Naive thymus-derived CD8-positive, alpha-beta T cell (primary cell): ENCODE data around the gene COMMD6. TPM values are rescaled to one million over a fixed set of nuclear protein-coding genes. Genes with fewer than 3 reads are reported as not detected.

Source experiments
- ATAC-seq, 2 donors: fragments of 150-1000 bp; cut with Tn5 transposase in 1 of 2; sonication (Bioruptor Pico), chemical (Tn5 transposase) in 1 of 2; 1 replicate in 1 of 2; 2 replicates in 1 of 2; pipeline ENCODE4 v1.10.0; 2021; ENCODE audit warnings: mild to moderate bottlenecking in 2 of 2, moderate library complexity in 2 of 2
- POLR2A ChIA-PET: fragments of 350-600 bp; sonication (Branson Sonifier 250); formaldehyde crosslinking; loops from one replicate; lab custom pipeline; 2021; ENCODE audit warnings: antibody characterized with exemption; lab: Charles Lee
- DNase-seq, 10 donors: peaks; one replicate each; pipeline versions ENCODE4 v3.0.0 to v3.0.0-alpha.2; 2020 to 2022
- H3K27ac Mint-ChIP-seq, 10 donors: one replicate each; pipeline ENCODE4 v1.8.0; 2020 to 2022; ENCODE audit warnings: mild to moderate bottlenecking in 10 of 10, mixed read lengths in 10 of 10, moderate library complexity in 4 of 10, inconsistent platforms in 1 of 10
- H3K27me3 Mint-ChIP-seq, 5 donors: one replicate each; pipeline ENCODE4 v1.8.0; 2021 to 2022; ENCODE audit warnings: mixed read lengths in 5 of 5
- H3K36me3 Mint-ChIP-seq, 3 donors: one replicate each; pipeline ENCODE4 v1.8.0; 2020 to 2022; ENCODE audit warnings: mixed read lengths in 3 of 3, mild to moderate bottlenecking in 2 of 3, inconsistent platforms in 1 of 3
- H3K4me1 Mint-ChIP-seq, 4 donors: one replicate each; pipeline ENCODE4 v1.8.0; 2021 to 2022; ENCODE audit warnings: mixed read lengths in 4 of 4
- H3K4me3 Mint-ChIP-seq, 10 donors: one replicate each; pipeline ENCODE4 v1.8.0; 2020 to 2022; ENCODE audit warnings: mild to moderate bottlenecking in 10 of 10, mixed read lengths in 10 of 10, moderate library complexity in 6 of 10, inconsistent platforms in 1 of 10
- H3K9me3 Mint-ChIP-seq, 9 donors: one replicate each; pipeline ENCODE4 v1.8.0; 2020 to 2022; ENCODE audit warnings: mixed read lengths in 9 of 9, mild to moderate bottlenecking in 3 of 9, inconsistent platforms in 1 of 9, moderate library complexity in 1 of 9
- polyA plus RNA-seq, 3 donors: library from polyadenylated mRNA; unstranded; fragments of 300-500 nt; fragmentation: Illumina TruSeq; gene quantifications; one replicate each; pipeline ENCODE4 v1.2.3, GENCODE V29; 2021
- total RNA-seq, 8 experiments: library from RNA in 2 of 8; stranded (reverse) in 2 of 8; gene quantifications; one replicate each; pipeline ENCODE4 v1.2.3 and lab custom pipeline; 2021 to 2026

The COMMD6 gene
- total RNA-seq (100 to 1,000 TPM; 231 to 232 TPM), polyA plus RNA-seq (100 to 1,000 TPM; 627 to 838 (median 724) TPM), total RNA-seq (lab: John Stamatoyannopoulos, UW) (43.4 to 82.4 (median 62.8) reads per million in 6 experiments)

GRCh38 chr13:75537401-75538365, at the start of gene COMMD6:
Gene COMMD6 (minus strand): TSS chr13:75537841. CDS start chr13:75537805, 36 bp downstream.
- DNase-seq (peak; percentile 39 to 80 (median 60)), ATAC-seq (peak; percentile 92 to 93)
- POLR2A ChIA-PET: interaction anchor here (0.8 to 1.8 kb wide), 5 partner anchors 8 to 211 kb away, joined by 3 to 10 read pairs (median 3); partner anchors contain the start of gene UCHL3
- Mint-ChIP-seq H3K9me3 (no peaks in the 10 kb centered on the region), H3K27me3 (no peaks in the 10 kb centered on the region), H3K36me3 (peaks cover 0 to 18% (median 4%) of the 10 kb centered on the region in 3 donors), H3K4me1 (peaks cover 13 to 49% (median 43%) of the 10 kb centered on the region in 4 donors), H3K27ac (peak within 1 kb of the TSS; percentile 79 to 98 (median 95)), H3K4me3 (peak within 1 kb of the TSS; percentile 91 to 99 (median 98))

DNA sequence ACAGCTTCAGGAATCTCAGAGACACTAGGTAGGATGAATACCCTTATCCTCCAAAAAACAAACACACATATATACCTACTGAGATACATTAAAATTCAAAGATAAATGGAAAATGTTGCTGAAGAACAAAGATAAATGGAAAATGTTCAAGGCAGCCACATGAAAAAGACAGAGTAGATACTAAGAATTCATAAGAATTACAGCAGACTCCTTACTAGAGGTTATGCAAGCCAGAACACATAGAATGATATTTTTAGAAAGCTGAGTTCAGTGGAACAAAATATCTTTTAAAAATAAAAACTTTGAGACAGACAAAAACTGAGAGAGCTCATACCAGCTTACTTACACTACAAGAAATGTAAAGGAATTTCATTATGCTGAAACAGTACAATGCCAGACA, 47.5 kb upstream of the COMMD6 start:
- POLR2A ChIA-PET: no interaction called here
- peaks cover 8 to 22% (median 14%) of the 10 kb centered on the region in 9 donors for H3K9me3 Mint-ChIP-seq
- peaks cover 0 to 10% (median 6%) of the 10 kb centered on the region in 4 donors for H3K4me1 Mint-ChIP-seq
- peaks cover 21 to 68% (median 54%) of the 10 kb centered on the region in 3 donors for H3K36me3 Mint-ChIP-seq
- no peaks in the 10 kb centered on the region for H3K27me3 Mint-ChIP-seq
- ATAC-seq: no peak
- H3K27ac Mint-ChIP-seq: no peak overlapping the region
- no peak overlapping the region for H3K4me3 Mint-ChIP-seq
- no peak for DNase-seq

- POLR2A ChIA-PET: no interaction called here
- Mint-ChIP-seq H3K27me3 (no peaks in the 10 kb centered on the region), H3K9me3 (peaks cover 8 to 21% (median 14%) of the 10 kb centered on the region in 9 donors), H3K27ac (no peak overlapping the region), H3K4me3 (no peak overlapping the region), H3K36me3 (peaks cover 19 to 66% (median 42%) of the 10 kb centered on the region in 3 donors), H3K4me1 (peaks cover 0 to 8% (median 6%) of the 10 kb centered on the region in 4 donors)
- DNase-seq (no peak), ATAC-seq (no peak)
Observed at GRCh38 chr13:75583091-75583490, 45.5 kb upstream of the COMMD6 start.

- H3K27me3 Mint-ChIP-seq: no peaks in the 10 kb centered on the region
- POLR2A ChIA-PET: no interaction called here
Observed at GRCh38 chr13:75581874-75582640, 44.4 kb upstream of the COMMD6 start.

GRCh38 chr13:75579529-75579928, 41.9 kb upstream of the COMMD6 start:
- Mint-ChIP-seq H3K27ac (no peak overlapping the region), H3K9me3 (peaks cover 4 to 12% (median 10%) of the 10 kb centered on the region in 9 donors), H3K27me3 (no peaks in the 10 kb centered on the region), H3K4me3 (no peak overlapping the region), H3K36me3 (peaks cover 16 to 70% (median 40%) of the 10 kb centered on the region in 3 donors), H3K4me1 (peaks cover under 1 to 7% (median 3%) of the 10 kb centered on the region in 4 donors)
- ATAC-seq: no peak
- DNase-seq: no peak
- POLR2A ChIA-PET: no interaction called here

More at GRCh38 chr13:75581874-75582640, 44.4 kb upstream of the COMMD6 start:
- Mint-ChIP-seq H3K36me3 (peaks cover 19 to 69% (median 36%) of the 10 kb centered on the region in 3 donors), H3K9me3 (peaks cover 8 to 21% (median 14%) of the 10 kb centered on the region in 9 donors), H3K27ac (no peak overlapping the region), H3K4me1 (peaks cover 6 to 8% (median 7%) of the 10 kb centered on the region in 4 donors), H3K4me3 (no peak overlapping the region)
- no peak for DNase-seq
- no peak for ATAC-seq

DNA sequence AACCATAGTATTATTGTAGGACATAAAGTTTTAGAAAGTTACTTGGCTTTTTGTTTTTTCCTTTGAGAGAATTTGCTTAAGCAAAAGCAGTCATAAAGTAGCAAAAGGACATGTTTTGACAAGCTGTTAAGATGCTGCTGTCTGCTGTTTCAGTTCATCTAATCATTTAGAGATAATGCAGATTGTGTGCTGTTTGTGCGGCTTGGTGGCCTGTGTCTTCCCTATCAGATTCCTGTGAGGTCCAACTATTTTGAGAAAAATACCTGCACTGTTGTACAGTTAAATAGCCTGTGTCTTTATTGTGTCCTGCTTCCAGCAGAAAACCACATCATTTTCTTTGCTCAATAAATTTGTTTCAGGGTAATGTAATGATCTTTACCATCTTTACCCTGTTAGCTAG, 31.9 kb upstream of the COMMD6 start:
- H3K4me1 Mint-ChIP-seq: peaks cover 0 to 3% (median 0%) of the 10 kb centered on the region in 4 donors
- H3K27me3 Mint-ChIP-seq: no peaks in the 10 kb centered on the region
- ATAC-seq (no peak), DNase-seq (no peak)
- POLR2A ChIA-PET: no interaction called here
- peak overlapping the region in 1 of 10 donors; percentile 24 for H3K27ac Mint-ChIP-seq
- peaks cover 27 to 86% (median 51%) of the 10 kb centered on the region in 3 donors for H3K36me3 Mint-ChIP-seq
- no peak overlapping the region for H3K4me3 Mint-ChIP-seq
- H3K9me3 Mint-ChIP-seq: no peaks in the 10 kb centered on the region

DNA sequence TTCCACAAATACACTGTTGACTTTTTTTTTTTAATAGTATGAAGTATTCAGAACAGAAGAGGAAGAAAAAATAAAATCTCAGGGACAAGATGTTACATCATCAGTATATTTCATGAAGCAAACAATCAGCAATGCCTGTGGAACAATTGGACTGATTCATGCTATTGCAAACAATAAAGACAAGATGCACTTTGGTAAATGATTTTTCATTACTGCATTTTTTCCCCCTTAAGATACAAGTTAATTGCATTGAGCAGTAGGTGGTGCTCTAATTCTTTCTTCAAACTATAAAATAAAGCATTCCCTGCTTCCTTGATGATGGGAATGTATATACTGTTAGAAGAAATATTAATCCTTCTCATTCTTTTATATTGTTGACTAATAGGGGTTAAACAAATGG, 29.0 kb upstream of the COMMD6 start:
- H3K36me3 Mint-ChIP-seq: peaks cover 8 to 68% (median 33%) of the 10 kb centered on the region in 3 donors

DNA sequence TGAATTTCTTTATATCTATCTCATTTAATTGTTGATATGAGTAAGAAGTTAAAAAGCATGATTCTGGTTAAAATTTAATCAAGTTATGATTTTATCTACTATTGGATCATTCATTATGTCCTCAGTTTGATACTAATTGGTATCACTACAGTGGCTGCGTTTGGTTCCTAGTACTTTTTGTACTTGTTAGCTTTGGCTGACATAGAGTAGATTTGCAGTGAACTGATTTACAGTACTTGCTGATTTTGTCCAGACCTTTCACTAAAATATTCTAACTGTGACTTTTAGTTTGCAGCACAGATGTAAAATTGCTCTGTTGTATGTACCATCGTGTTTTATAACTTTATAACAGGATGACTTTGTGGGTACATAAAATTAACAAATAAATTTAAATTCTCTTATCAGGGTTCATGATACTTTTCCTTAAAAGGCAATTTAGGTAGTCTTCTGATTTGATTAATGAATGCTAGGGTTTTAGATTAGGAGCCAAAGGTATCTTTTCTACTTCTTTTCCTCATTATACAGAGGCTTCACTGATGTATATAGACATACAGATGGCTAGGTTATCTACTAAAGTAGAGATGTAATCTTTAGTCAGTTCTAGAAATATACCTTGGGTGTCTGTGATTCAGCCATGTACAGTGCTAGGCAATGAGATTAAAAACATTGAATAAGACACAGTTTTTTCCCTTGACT, 20.7 kb upstream of the COMMD6 start:
- no peaks in the 10 kb centered on the region for H3K9me3 Mint-ChIP-seq
- H3K4me3 Mint-ChIP-seq: peak overlapping the region in 8 of 10 donors; percentile 26 to 71 (median 40)
- peak overlapping the region in 4 of 10 donors; percentile 16 to 65 (median 31) for H3K27ac Mint-ChIP-seq
- POLR2A ChIA-PET: no interaction called here
- peaks cover 10 to 43% (median 12%) of the 10 kb centered on the region in 3 donors for H3K36me3 Mint-ChIP-seq
- H3K4me1 Mint-ChIP-seq: peaks cover 22 to 52% (median 47%) of the 10 kb centered on the region in 4 donors
- no peaks in the 10 kb centered on the region for H3K27me3 Mint-ChIP-seq
- no peak for DNase-seq
- peak in 1 of 2 donors; percentile 49 for ATAC-seq

More for the DNA sequence above, 29.0 kb upstream of the COMMD6 start:
- no peak overlapping the region for H3K27ac Mint-ChIP-seq
- H3K4me1 Mint-ChIP-seq: peaks cover 0 to 3% (median under 1%) of the 10 kb centered on the region in 4 donors
- H3K9me3 Mint-ChIP-seq: no peaks in the 10 kb centered on the region
- POLR2A ChIA-PET: no interaction called here
- ATAC-seq (no peak), DNase-seq (no peak)
- no peak overlapping the region for H3K4me3 Mint-ChIP-seq
- no peaks in the 10 kb centered on the region for H3K27me3 Mint-ChIP-seq

DNA sequence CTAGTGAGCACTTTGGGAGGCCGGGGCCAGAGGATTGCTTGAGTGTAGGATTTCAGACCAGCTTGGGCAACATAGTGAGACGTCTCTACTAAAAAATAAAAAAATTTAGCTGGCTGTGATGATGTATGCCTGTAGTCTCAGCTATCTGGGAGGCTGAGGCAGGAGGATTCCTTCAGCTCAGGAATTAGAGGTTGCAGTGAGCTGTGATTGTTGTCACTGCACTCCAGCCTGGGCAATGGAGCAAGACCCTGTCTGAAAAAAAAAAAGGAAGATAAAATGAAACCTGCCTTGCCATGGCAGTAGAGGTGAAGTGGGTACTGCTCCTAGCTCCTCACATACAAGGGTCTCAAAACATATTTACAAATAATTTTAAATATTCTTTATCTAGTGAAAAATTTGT, 19.3 kb upstream of the COMMD6 start:
- no peak for ATAC-seq
- H3K4me1 Mint-ChIP-seq: peaks cover 25 to 60% (median 56%) of the 10 kb centered on the region in 4 donors
- peaks cover 12 to 44% (median 12%) of the 10 kb centered on the region in 3 donors for H3K36me3 Mint-ChIP-seq
- H3K27me3 Mint-ChIP-seq: no peaks in the 10 kb centered on the region
- no peaks in the 10 kb centered on the region for H3K9me3 Mint-ChIP-seq
- POLR2A ChIA-PET: no interaction called here
- DNase-seq: no peak
- H3K4me3 Mint-ChIP-seq: no peak overlapping the region
- H3K27ac Mint-ChIP-seq: peak overlapping the region in 3 of 10 donors; percentile 17 to 75 (median 27)

DNA sequence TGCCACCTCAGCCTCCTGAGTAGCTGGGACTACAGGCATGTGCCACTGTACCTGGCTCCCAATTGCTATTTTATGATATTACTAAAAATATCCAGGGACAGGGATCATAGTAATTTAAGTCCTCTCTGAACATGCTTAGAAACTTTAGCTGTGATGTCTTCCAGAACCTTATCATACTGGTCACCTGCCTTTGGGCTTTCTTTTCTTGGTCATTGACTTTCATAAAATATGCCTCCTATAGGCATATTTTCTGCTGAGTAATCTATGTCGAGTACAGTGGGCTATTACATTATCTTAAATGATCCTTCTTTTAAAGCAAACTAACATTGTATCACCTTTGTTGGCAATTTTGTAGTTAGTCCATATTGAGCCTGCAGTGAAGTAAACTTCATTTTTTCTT, 18.2 kb upstream of the COMMD6 start:
- H3K4me1 Mint-ChIP-seq: peaks cover 26 to 71% (median 62%) of the 10 kb centered on the region in 4 donors
- H3K27me3 Mint-ChIP-seq: no peaks in the 10 kb centered on the region
- POLR2A ChIA-PET: no interaction called here
- no peak overlapping the region for H3K4me3 Mint-ChIP-seq
- peaks cover 12 to 41% (median 12%) of the 10 kb centered on the region in 3 donors for H3K36me3 Mint-ChIP-seq
- ATAC-seq (no peak), DNase-seq (no peak)
- H3K27ac Mint-ChIP-seq: no peak overlapping the region
- no peaks in the 10 kb centered on the region for H3K9me3 Mint-ChIP-seq

GRCh38 chr13:75554981-75555380, 17.3 kb upstream of the COMMD6 start:
- POLR2A ChIA-PET: no interaction called here
- Mint-ChIP-seq H3K4me1 (peaks cover 32 to 75% (median 66%) of the 10 kb centered on the region in 4 donors), H3K4me3 (peak overlapping the region in 2 of 10 donors; percentile 7 to 27), H3K27ac (peak overlapping the region in 1 of 10 donors; percentile 10), H3K27me3 (no peaks in the 10 kb centered on the region), H3K9me3 (no peaks in the 10 kb centered on the region), H3K36me3 (peaks cover 12 to 34% (median 12%) of the 10 kb centered on the region in 3 donors)
- ATAC-seq (no peak), DNase-seq (no peak)
